Measurements from ENCODE around the gene SCARB1. TPM values are rescaled to one million over a fixed set of nuclear protein-coding genes. Genes with fewer than 3 reads are reported as not detected.
A peak's percentile ranks its signal among the peaks of the same experiment; 100 is the strongest.

SCARB1 gene
- total and polyA plus RNA-seq, 2 experiments from 2014 or later, result 31.0 to 62.5 TPM

GRCh38 chr12:124754949-124755800 lies 108.5 kb downstream of the SCARB1 start:
- Histone ChIP-seq H3K4me1 (ENCODE audit: insufficient read depth) (peaks cover 17% of the 10 kb centered on the region), H3K4me2 (peak overlapping the region; percentile 51), H3K4me3 (no peak overlapping the region), H3K27me3 (ENCODE audit: insufficient read depth) (no peaks in the 10 kb centered on the region), H3K9me2 (ENCODE audit: insufficient read depth) (no peaks in the 10 kb centered on the region), H4K20me1 (replicated peaks; ENCODE audit: insufficient read depth) (no peaks in the 10 kb centered on the region), H3K27ac (ENCODE audit: low read depth) (no peak overlapping the region), H3K79me2 (replicated peaks; ENCODE audit: insufficient read depth) (no peaks in the 10 kb centered on the region), H3F3A (replicated peaks; ENCODE audit: low read depth) (no peaks in the 10 kb centered on the region), H3K36me3 (ENCODE audit: insufficient read depth) (no peaks in the 10 kb centered on the region), H2AFZ (peak overlapping the region; percentile 90)
- peaks cover 26% of the 10 kb centered on the region for H3K36me3 Mint-ChIP-seq (ENCODE audit: low read depth)
- TF ChIP-seq ETS1 (IDR thresholded peaks at IDR 0.05), result no peak
- TF ChIP-seq, protein P1, sequence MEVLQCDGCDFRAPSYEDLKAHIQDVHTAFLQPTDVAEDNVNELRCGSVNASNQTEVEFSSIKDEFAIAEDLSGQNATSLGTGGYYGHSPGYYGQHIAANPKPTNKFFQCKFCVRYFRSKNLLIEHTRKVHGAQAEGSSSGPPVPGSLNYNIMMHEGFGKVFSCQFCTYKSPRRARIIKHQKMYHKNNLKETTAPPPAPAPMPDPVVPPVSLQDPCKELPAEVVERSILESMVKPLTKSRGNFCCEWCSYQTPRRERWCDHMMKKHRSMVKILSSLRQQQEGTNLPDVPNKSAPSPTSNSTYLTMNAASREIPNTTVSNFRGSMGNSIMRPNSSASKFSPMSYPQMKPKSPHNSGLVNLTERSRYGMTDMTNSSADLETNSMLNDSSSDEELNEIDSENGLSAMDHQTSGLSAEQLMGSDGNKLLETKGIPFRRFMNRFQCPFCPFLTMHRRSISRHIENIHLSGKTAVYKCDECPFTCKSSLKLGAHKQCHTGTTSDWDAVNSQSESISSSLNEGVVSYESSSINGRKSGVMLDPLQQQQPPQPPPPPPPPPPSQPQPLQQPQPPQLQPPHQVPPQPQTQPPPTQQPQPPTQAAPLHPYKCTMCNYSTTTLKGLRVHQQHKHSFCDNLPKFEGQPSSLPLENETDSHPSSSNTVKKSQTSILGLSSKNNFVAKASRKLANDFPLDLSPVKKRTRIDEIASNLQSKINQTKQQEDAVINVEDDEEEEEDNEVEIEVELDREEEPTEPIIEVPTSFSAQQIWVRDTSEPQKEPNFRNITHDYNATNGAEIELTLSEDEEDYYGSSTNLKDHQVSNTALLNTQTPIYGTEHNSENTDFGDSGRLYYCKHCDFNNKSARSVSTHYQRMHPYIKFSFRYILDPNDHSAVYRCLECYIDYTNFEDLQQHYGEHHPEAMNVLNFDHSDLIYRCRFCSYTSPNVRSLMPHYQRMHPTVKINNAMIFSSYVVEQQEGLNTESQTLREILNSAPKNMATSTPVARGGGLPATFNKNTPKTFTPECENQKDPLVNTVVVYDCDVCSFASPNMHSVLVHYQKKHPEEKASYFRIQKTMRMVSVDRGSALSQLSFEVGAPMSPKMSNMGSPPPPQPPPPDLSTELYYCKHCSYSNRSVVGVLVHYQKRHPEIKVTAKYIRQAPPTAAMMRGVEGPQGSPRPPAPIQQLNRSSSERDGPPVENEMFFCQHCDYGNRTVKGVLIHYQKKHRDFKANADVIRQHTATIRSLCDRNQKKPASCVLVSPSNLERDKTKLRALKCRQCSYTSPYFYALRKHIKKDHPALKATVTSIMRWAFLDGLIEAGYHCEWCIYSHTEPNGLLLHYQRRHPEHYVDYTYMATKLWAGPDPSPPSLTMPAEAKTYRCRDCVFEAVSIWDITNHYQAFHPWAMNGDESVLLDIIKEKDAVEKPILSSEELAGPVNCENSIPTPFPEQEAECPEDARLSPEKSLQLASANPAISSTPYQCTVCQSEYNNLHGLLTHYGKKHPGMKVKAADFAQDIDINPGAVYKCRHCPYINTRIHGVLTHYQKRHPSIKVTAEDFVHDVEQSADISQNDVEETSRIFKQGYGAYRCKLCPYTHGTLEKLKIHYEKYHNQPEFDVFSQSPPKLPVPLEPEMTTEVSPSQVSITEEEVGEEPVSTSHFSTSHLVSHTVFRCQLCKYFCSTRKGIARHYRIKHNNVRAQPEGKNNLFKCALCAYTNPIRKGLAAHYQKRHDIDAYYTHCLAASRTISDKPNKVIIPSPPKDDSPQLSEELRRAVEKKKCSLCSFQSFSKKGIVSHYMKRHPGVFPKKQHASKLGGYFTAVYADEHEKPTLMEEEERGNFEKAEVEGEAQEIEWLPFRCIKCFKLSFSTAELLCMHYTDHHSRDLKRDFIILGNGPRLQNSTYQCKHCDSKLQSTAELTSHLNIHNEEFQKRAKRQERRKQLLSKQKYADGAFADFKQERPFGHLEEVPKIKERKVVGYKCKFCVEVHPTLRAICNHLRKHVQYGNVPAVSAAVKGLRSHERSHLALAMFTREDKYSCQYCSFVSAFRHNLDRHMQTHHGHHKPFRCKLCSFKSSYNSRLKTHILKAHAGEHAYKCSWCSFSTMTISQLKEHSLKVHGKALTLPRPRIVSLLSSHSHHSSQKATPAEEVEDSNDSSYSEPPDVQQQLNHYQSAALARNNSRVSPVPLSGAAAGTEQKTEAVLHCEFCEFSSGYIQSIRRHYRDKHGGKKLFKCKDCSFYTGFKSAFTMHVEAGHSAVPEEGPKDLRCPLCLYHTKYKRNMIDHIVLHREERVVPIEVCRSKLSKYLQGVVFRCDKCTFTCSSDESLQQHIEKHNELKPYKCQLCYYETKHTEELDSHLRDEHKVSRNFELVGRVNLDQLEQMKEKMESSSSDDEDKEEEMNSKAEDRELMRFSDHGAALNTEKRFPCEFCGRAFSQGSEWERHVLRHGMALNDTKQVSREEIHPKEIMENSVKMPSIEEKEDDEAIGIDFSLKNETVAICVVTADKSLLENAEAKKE (CRISPR knock-in tag; IDR thresholded peaks at IDR 0.05), result no peak
- no peak for TF ChIP-seq EZH2phosphoT487 (IDR thresholded peaks at IDR 0.05; ENCODE audit: unreplicated experiment)
- TF ChIP-seq JUNB (IDR thresholded peaks at IDR 0.05; ENCODE audit: unreplicated experiment), result no peak
- TF ChIP-seq, protein P2, sequence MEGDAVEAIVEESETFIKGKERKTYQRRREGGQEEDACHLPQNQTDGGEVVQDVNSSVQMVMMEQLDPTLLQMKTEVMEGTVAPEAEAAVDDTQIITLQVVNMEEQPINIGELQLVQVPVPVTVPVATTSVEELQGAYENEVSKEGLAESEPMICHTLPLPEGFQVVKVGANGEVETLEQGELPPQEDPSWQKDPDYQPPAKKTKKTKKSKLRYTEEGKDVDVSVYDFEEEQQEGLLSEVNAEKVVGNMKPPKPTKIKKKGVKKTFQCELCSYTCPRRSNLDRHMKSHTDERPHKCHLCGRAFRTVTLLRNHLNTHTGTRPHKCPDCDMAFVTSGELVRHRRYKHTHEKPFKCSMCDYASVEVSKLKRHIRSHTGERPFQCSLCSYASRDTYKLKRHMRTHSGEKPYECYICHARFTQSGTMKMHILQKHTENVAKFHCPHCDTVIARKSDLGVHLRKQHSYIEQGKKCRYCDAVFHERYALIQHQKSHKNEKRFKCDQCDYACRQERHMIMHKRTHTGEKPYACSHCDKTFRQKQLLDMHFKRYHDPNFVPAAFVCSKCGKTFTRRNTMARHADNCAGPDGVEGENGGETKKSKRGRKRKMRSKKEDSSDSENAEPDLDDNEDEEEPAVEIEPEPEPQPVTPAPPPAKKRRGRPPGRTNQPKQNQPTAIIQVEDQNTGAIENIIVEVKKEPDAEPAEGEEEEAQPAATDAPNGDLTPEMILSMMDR (conservative IDR thresholded peaks at IDR 0.05; ENCODE audit: low read depth in 2 of 2), result no peak
- peak overlapping the region; percentile 1; the same call in 2 of the 3 replicates for H3K4me3 Mint-ChIP-seq
- H3K9me3 Mint-ChIP-seq, result peaks cover 39% of the 10 kb centered on the region
- H3K27ac Mint-ChIP-seq, result peak overlapping the region; percentile 81
- peaks cover 16% of the 10 kb centered on the region for H3K27me3 Mint-ChIP-seq (ENCODE audit: insufficient read depth, low read depth, poor library complexity)
- DNase-seq (ENCODE audit: low spot score) (peak; percentile 74), ATAC-seq (peak; percentile 61)
- peaks cover 38% of the 10 kb centered on the region for H3K4me1 Mint-ChIP-seq

Measured in GM23338 (cell line).